Colonic mucosa (tissue), 4 donors: Measurements from ENCODE around the gene CPVL. TPM values are rescaled to one million over a fixed set of nuclear protein-coding genes. Genes with fewer than 3 reads are reported as not detected.

Experiments
- DNase-seq: peaks from one replicate; pipeline ENCODE4 v3.0.0-alpha.2; 2020
- H3K27ac ChIP-seq: fragments of 200-600 bp; one replicate; pipeline ENCODE4 v1.8.0; 2021
- H3K27me3 ChIP-seq: fragments of 200-600 bp; one replicate; pipeline ENCODE4 v1.8.0; 2021
- H3K36me3 ChIP-seq: fragments of 200-600 bp; one replicate; pipeline ENCODE4 v1.8.0; 2021
- H3K4me1 ChIP-seq: fragments of 200-600 bp; one replicate; pipeline ENCODE4 v1.8.0; 2021; ENCODE audit warnings: mild to moderate bottlenecking
- H3K4me3 ChIP-seq: fragments of 200-600 bp; one replicate; pipeline ENCODE4 v1.8.0; 2021
- H3K9ac ChIP-seq, 2 donors: one replicate each; pipeline ENCODE4 v1.7.0; 2013; ENCODE audit warnings: control low read depth in 2 of 2, low read depth in 2 of 2, low read length in 2 of 2
- H3K9me3 ChIP-seq: fragments of 200-600 bp; one replicate; pipeline ENCODE4 v1.8.0; 2021
- intact Hi-C: fragments of 100-400 bp; cut with DNase I; formaldehyde crosslinking; loops from one replicate; pipeline ENCODE4 v1.14.1; 2022
- total RNA-seq, 2 donors: library from RNA; stranded (reverse); fragmentation: NEBNext Ultra II Directional in 1 of 2; extraction: Animal tissue kit (Norgen Biotek cat#: 25700) in 1 of 2; gene quantifications; one replicate each; pipeline ENCODE4 v1.2.1, GENCODE V29; 2021
- TF ChIP-seq, protein P1 (sequence below): fragments of 200-600 bp; IDR thresholded peaks from one replicate; pipeline ENCODE4 v1.8.0; 2022; ENCODE audit warnings: antibody characterized with exemption, mild to moderate bottlenecking
- donor health status: healthy.
- donor health status: DM: no; HTN: no; CAD: no.
- donor health status: DM: no; HTN: no; CAD: no.

The CPVL gene
- total RNA-seq, 2 donors from 2014 or later = 4.9 to 17.0 TPM

DNA sequence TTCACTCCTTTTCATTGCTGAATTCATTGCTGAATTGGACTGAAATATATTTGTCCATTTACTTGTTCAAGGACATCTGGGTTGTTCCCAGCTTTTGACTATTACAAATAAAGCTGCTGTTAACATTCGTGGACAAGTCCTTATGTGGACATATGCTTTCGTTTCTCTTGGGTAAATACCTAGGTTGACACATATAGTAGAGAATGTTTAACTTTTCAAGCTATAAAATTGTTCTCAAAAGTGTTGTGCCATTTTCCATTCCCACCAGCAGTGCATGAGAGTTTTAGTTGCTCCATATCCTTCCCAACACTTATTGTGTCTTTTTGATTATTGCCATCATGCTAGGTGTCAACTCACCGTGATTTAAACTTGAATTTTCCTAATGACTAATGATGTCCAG lies 17.5 kb upstream of the CPVL start:
- H3K4me3 ChIP-seq = no peak overlapping the region
- TF ChIP-seq, protein P1, sequence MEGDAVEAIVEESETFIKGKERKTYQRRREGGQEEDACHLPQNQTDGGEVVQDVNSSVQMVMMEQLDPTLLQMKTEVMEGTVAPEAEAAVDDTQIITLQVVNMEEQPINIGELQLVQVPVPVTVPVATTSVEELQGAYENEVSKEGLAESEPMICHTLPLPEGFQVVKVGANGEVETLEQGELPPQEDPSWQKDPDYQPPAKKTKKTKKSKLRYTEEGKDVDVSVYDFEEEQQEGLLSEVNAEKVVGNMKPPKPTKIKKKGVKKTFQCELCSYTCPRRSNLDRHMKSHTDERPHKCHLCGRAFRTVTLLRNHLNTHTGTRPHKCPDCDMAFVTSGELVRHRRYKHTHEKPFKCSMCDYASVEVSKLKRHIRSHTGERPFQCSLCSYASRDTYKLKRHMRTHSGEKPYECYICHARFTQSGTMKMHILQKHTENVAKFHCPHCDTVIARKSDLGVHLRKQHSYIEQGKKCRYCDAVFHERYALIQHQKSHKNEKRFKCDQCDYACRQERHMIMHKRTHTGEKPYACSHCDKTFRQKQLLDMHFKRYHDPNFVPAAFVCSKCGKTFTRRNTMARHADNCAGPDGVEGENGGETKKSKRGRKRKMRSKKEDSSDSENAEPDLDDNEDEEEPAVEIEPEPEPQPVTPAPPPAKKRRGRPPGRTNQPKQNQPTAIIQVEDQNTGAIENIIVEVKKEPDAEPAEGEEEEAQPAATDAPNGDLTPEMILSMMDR = no peak
- no peak overlapping the region for H3K27ac ChIP-seq
- H3K9ac ChIP-seq = no peak overlapping the region
- H3K9me3 ChIP-seq = no peaks in the 10 kb centered on the region
- H3K4me1 ChIP-seq = no peaks in the 10 kb centered on the region
- no peaks in the 10 kb centered on the region for H3K36me3 ChIP-seq
- H3K27me3 ChIP-seq = no peaks in the 10 kb centered on the region
- intact Hi-C loops = no loop called here
- DNase-seq = no peak

DNA sequence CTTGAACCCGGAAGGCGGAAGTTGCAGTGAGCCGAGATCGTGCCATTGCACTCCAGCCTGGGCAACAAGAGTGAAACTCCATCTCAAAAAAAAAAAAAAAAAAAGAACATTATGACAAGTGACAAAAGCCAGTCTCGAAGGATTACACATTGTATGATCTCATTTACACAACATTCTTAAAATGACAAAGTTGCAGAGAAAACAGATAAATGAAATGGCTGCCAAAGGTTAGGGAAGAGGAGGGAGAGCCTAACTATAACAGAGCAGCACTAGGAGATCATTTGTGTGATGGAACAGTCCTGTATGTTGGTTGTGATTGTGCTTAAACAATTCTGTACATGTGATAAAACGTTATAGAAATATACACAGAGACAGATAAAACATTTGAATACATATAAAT lies 16.2 kb upstream of the CPVL start:
- intact Hi-C loops = no loop called here
- TF ChIP-seq, protein P1 = no peak
- Histone ChIP-seq H3K27me3 (no peaks in the 10 kb centered on the region), H3K4me3 (no peak overlapping the region), H3K9me3 (no peaks in the 10 kb centered on the region), H3K4me1 (no peaks in the 10 kb centered on the region), H3K9ac (no peak overlapping the region), H3K36me3 (no peaks in the 10 kb centered on the region), H3K27ac (no peak overlapping the region)
- no peak for DNase-seq

DNA sequence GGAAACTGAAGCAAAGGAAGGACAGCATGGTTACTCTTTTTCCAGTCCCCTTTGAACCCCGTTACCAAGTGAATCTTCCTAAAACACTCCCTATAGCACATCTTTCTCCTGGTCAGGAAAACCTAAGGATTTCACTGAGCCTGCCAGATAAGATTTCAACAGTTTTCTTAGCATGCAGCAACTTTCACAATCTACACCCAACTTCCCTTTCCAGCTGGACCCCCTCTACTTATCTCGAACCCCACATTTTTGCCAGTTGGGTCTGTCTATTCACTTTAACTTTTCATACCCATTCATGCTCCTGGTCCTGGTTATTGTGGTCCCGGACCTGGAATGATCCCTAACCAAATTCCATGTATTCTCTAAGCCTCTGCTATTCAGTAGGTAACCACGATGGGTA lies 14.9 kb upstream of the CPVL start:
- no peaks in the 10 kb centered on the region for H3K36me3 ChIP-seq
- H3K27ac ChIP-seq = no peak overlapping the region
- TF ChIP-seq, protein P1 = no peak
- H3K9ac ChIP-seq = no peak overlapping the region
- DNase-seq = no peak
- no peaks in the 10 kb centered on the region for H3K9me3 ChIP-seq
- H3K4me3 ChIP-seq = no peak overlapping the region
- H3K27me3 ChIP-seq = no peaks in the 10 kb centered on the region
- intact Hi-C loops = no loop called here
- H3K4me1 ChIP-seq = no peaks in the 10 kb centered on the region

GRCh38 chr7:29160080-29160479 lies 13.7 kb upstream of the CPVL start:
- no peak overlapping the region for H3K27ac ChIP-seq
- no peak overlapping the region for H3K9ac ChIP-seq
- no peak overlapping the region for H3K4me3 ChIP-seq
- intact Hi-C loops = no loop called here
- H3K9me3 ChIP-seq = no peaks in the 10 kb centered on the region
- TF ChIP-seq, protein P1 = no peak
- H3K36me3 ChIP-seq = no peaks in the 10 kb centered on the region
- no peaks in the 10 kb centered on the region for H3K4me1 ChIP-seq
- H3K27me3 ChIP-seq = no peaks in the 10 kb centered on the region
- no peak for DNase-seq

- Histone ChIP-seq H3K4me1 (no peaks in the 10 kb centered on the region), H3K27me3 (no peaks in the 10 kb centered on the region), H3K4me3 (no peak overlapping the region), H3K9ac (no peak overlapping the region), H3K36me3 (no peaks in the 10 kb centered on the region), H3K9me3 (no peaks in the 10 kb centered on the region), H3K27ac (no peak overlapping the region)
- DNase-seq = no peak
- intact Hi-C loops = no loop called here
- TF ChIP-seq, protein P1 = no peak
Measured at GRCh38 chr7:29158795-29159423, 12.6 kb upstream of the CPVL start.
